ENCODE data around the gene ALG11.

DNA sequence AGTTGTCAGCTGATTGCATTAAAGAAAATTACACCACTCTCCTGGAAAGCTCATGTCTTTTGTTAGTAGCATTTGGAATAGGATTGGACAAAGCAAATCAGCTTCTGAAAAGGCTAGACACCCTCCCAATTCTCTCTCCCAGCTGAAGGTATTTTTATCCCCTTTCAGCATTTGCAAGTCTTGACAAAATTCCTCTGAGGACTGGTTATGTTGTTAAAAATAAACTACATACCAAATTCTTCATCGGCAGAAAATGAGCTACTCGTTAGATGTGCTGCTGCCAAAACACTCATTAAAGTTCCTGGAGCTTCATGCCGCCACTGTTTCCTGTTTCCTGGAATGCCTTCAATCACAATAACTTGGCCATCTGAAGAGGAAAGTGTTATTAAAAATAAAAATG, 49.4 kb downstream of the ALG11 start:
- TF ChIP-seq, protein P1, sequence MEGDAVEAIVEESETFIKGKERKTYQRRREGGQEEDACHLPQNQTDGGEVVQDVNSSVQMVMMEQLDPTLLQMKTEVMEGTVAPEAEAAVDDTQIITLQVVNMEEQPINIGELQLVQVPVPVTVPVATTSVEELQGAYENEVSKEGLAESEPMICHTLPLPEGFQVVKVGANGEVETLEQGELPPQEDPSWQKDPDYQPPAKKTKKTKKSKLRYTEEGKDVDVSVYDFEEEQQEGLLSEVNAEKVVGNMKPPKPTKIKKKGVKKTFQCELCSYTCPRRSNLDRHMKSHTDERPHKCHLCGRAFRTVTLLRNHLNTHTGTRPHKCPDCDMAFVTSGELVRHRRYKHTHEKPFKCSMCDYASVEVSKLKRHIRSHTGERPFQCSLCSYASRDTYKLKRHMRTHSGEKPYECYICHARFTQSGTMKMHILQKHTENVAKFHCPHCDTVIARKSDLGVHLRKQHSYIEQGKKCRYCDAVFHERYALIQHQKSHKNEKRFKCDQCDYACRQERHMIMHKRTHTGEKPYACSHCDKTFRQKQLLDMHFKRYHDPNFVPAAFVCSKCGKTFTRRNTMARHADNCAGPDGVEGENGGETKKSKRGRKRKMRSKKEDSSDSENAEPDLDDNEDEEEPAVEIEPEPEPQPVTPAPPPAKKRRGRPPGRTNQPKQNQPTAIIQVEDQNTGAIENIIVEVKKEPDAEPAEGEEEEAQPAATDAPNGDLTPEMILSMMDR (IDR thresholded peaks at IDR 0.05; ENCODE audit: low read length) = no peak
- no peak for TF ChIP-seq EZH2 (IDR thresholded peaks at IDR 0.05; ENCODE audit: borderline replicate concordance, low read length)
